Measurements from ENCODE around the gene FRMPD4.

Gene FRMPD4

GRCh38 chrX:12240491-12240890 is 102.2 kb downstream of the FRMPD4 start:
- TF ChIP-seq CTCF (IDR thresholded peaks at IDR 0.05; ENCODE audit: unreplicated experiment in 3 of 3) = no peak
- no peak overlapping the region for H3K4me3 Mint-ChIP-seq
- H3K27me3 Mint-ChIP-seq (ENCODE audit: low read depth) = peaks cover 12% of the 10 kb centered on the region
- no peaks in the 10 kb centered on the region for H3K36me3 Mint-ChIP-seq (ENCODE audit: low read depth)
- no peaks in the 10 kb centered on the region for H3K4me1 Mint-ChIP-seq
- no peak overlapping the region for H3K27ac Mint-ChIP-seq
- H3K9me3 Mint-ChIP-seq = no peaks in the 10 kb centered on the region

- no peak overlapping the region for H3K4me3 Mint-ChIP-seq
- no peaks in the 10 kb centered on the region for H3K9me3 Mint-ChIP-seq
- H3K4me1 Mint-ChIP-seq = no peaks in the 10 kb centered on the region
- no peaks in the 10 kb centered on the region for H3K36me3 Mint-ChIP-seq (ENCODE audit: low read depth)
- peaks cover 12% of the 10 kb centered on the region for H3K27me3 Mint-ChIP-seq (ENCODE audit: low read depth)
- TF ChIP-seq CTCF (IDR thresholded peaks at IDR 0.05; ENCODE audit: unreplicated experiment in 3 of 3) = no peak
- H3K27ac Mint-ChIP-seq = no peak overlapping the region
Measured at GRCh38 chrX:12241026-12241425, 102.8 kb downstream of the FRMPD4 start.

- H3K4me3 Mint-ChIP-seq = no peak overlapping the region
Measured at GRCh38 chrX:12245650-12246645, 107.7 kb downstream of the FRMPD4 start.

GRCh38 chrX:12249997-12250396 is 111.7 kb downstream of the FRMPD4 start:
- Mint-ChIP-seq H3K27me3 (ENCODE audit: low read depth) (no peaks in the 10 kb centered on the region), H3K9me3 (no peaks in the 10 kb centered on the region), H3K36me3 (ENCODE audit: low read depth) (no peaks in the 10 kb centered on the region), H3K4me3 (no peak overlapping the region), H3K27ac (no peak overlapping the region), H3K4me1 (no peaks in the 10 kb centered on the region)
- TF ChIP-seq CTCF (IDR thresholded peaks at IDR 0.05; ENCODE audit: unreplicated experiment in 3 of 3) = no peak

More at GRCh38 chrX:12245650-12246645, 107.7 kb downstream of the FRMPD4 start:
- H3K9me3 Mint-ChIP-seq = no peaks in the 10 kb centered on the region
- H3K27ac Mint-ChIP-seq = no peak overlapping the region
- H3K27me3 Mint-ChIP-seq (ENCODE audit: low read depth) = peaks cover 7% of the 10 kb centered on the region
- H3K36me3 Mint-ChIP-seq (ENCODE audit: low read depth) = no peaks in the 10 kb centered on the region
- TF ChIP-seq CTCF (IDR thresholded peaks at IDR 0.05; ENCODE audit: unreplicated experiment in 3 of 3) = no peak
- H3K4me1 Mint-ChIP-seq = no peaks in the 10 kb centered on the region

- H3K27ac Mint-ChIP-seq = no peak overlapping the region
- H3K27me3 Mint-ChIP-seq (ENCODE audit: low read depth) = no peaks in the 10 kb centered on the region
- H3K4me3 Mint-ChIP-seq = no peak overlapping the region
- no peak for TF ChIP-seq CTCF (IDR thresholded peaks at IDR 0.05; ENCODE audit: unreplicated experiment in 3 of 3)
- no peaks in the 10 kb centered on the region for H3K4me1 Mint-ChIP-seq
- H3K36me3 Mint-ChIP-seq (ENCODE audit: low read depth) = no peaks in the 10 kb centered on the region
- peaks cover 7% of the 10 kb centered on the region for H3K9me3 Mint-ChIP-seq
Measured at GRCh38 chrX:12263211-12263610, 124.9 kb downstream of the FRMPD4 start.

- no peaks in the 10 kb centered on the region for H3K36me3 Mint-ChIP-seq (ENCODE audit: low read depth)
- H3K27me3 Mint-ChIP-seq (ENCODE audit: low read depth) = no peaks in the 10 kb centered on the region
- H3K4me3 Mint-ChIP-seq = no peak overlapping the region
- no peak overlapping the region for H3K27ac Mint-ChIP-seq
- no peaks in the 10 kb centered on the region for H3K4me1 Mint-ChIP-seq
- H3K9me3 Mint-ChIP-seq = peaks cover 6% of the 10 kb centered on the region
- TF ChIP-seq CTCF (IDR thresholded peaks at IDR 0.05; ENCODE audit: unreplicated experiment in 3 of 3) = no peak
Measured at GRCh38 chrX:12269484-12269883, 131.2 kb downstream of the FRMPD4 start.
